GM12864 (cell line): ENCODE measurements around the gene L3MBTL2.

Experiments used
- DNase-seq: peaks from one replicate; pipeline ENCODE4 v3.0.0-alpha.2; 2011; ENCODE audit warnings: low read depth
- H3K4me3 ChIP-seq: 2 replicates; pipeline ENCODE4 v1.5.1; 2011; ENCODE audit warnings: mild to moderate bottlenecking, low read depth, low read length, control low read depth
- CTCF ChIP-seq: IDR thresholded peaks from 2 replicates; pipeline ENCODE4 v1.5.1; 2011; ENCODE audit warnings: low read depth, mild to moderate bottlenecking, moderate library complexity, low read length, control low read depth, inconsistent platforms; ENCODE audit errors: missing control alignments

Gene L3MBTL2

GRCh38 chr22:41237036-41237706 is 32.1 kb downstream of the L3MBTL2 start:
- H3K4me3 ChIP-seq = peak overlapping the region; percentile 47; the same call in 1 of the 2 replicates
- no peak for TF ChIP-seq CTCF
- no peak for DNase-seq

- peak; percentile 50 for DNase-seq
- peak overlapping the region; percentile 47 for H3K4me3 ChIP-seq
- peak; percentile 77 for TF ChIP-seq CTCF
These were observed 32.8 kb downstream of the L3MBTL2 start for GRCh38 chr22:41237707-41238569.

GRCh38 chr22:41238570-41239442 is 33.7 kb downstream of the L3MBTL2 start:
- TF ChIP-seq CTCF = no peak
- no peak for DNase-seq
- H3K4me3 ChIP-seq = no peak overlapping the region

- no peak overlapping the region for H3K4me3 ChIP-seq
- DNase-seq = no peak
- no peak for TF ChIP-seq CTCF
These were observed 34.5 kb downstream of the L3MBTL2 start for GRCh38 chr22:41239443-41240128.

GRCh38 chr22:41240377-41241132 is 35.4 kb downstream of the L3MBTL2 start, which contains the start of gene CHADL:
Gene CHADL (minus strand): TSS chr22:41240931. CDS start chr22:41240881, 50 bp downstream.
- no peak within 1 kb of the TSS for H3K4me3 ChIP-seq
- TF ChIP-seq CTCF = no peak
- no peak for DNase-seq

- DNase-seq = no peak
- no peak overlapping the region for H3K4me3 ChIP-seq
- TF ChIP-seq CTCF = no peak
These were observed 36.1 kb downstream of the L3MBTL2 start for GRCh38 chr22:41241133-41241676.
